ENCODE results near the gene DNAH12.
"Not testable (repeated sequence)": the region's sequence is repeated elsewhere in the genome, so short reads cannot be mapped to it uniquely, and the experiment has no call there.

Gene DNAH12

DNA sequence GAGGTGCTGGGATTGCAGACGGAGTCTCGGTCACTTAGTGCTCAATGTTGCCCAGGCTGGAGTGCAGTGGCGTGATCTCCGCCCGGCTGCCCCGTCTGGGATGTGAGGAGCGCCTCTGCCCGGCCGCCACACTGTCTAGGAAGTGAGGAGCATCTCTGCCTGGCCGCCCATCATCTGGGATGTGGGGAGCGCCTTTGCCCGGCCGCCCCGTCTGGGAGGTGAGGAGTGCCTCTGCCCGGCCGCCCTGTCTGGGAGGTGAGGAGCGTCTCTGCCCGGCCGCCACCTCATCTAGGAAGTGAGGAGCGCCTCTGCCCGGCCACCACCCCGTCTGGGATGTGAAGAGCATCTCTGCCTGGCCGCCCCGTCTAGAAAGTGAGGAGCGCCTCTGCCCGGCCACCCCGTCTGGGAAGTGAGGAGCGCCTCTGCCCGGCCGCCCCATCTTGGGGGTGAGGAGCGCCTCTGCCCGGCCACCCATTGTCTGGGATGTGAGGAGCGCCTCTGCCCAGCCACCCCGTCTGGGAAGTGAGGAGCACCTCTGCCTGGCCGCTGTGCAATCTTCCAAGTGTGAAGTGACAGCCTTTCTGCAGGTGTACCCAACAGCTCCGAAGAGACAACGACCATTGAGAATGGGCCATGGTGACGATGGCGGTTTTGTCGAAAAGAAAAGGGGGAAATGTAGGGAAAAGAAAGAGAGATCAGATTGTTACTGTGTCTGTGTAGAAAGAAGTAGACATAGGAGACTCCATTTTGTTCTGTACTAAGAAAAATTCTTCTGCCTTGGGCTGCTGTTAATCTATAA, 205.7 kb downstream of the DNAH12 start:
- FAIRE-seq; DNase-seq (ENCODE audit: insufficient read length, low spot score): not testable (repeated sequence)

DNA sequence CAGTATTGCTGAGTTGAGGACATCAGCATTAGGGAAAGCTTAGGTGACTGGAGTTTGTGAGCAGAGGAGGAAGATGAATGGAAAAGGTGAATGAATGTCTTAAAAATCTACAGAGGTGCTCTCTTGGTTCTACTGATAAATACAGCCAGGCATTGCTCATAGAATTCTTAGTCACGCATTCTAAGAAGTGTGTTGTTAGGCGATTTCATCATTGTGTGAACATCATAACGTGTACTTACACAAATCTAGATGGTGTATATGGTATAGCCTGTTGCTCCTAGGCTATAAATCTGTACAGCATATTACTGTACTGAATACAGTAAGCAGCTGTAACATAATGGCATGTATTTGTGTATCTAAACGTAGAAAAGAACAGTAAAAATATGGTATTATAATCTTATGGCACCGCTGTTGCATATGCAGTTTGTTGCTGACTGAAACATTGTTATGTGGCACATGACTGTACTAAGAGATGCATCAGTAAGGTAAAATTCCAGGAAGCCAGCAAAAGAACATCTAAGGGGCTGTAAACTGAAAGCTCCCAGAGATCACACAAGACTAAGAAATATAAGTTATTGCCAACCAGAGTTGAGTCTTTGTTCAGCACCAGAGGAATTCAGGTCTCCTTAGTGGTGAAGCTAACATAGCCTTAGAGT, 208.7 kb downstream of the DNAH12 start:
- FAIRE-seq (no peak), DNase-seq (ENCODE audit: insufficient read length, low spot score) (no peak)

DNA sequence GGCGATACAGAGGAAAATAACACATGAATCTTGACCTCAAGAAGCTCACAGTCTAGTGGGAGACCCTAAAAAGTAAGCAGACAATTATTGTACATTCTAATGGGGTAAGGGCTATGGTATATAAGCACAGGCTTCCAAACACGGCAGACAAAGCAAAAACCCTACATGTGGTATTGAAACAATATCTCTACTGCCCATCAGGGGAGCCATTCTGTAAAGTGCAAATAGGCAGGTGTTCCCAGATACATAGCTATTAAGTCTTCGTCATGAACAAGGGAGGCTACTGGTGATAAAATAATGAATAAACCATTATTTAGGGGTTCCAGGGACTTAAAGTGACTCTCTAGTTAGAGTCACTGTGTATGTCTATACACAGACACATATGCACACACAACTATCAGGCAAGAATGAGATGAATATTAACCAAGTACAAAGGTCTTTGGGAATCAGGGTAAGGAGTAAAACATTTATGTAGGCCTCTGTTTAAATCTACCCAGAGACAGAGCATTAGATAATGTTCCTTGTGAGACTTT, 213.0 kb downstream of the DNAH12 start:
- DNase-seq (ENCODE audit: insufficient read length, low spot score) (no peak), FAIRE-seq (no peak)

DNA sequence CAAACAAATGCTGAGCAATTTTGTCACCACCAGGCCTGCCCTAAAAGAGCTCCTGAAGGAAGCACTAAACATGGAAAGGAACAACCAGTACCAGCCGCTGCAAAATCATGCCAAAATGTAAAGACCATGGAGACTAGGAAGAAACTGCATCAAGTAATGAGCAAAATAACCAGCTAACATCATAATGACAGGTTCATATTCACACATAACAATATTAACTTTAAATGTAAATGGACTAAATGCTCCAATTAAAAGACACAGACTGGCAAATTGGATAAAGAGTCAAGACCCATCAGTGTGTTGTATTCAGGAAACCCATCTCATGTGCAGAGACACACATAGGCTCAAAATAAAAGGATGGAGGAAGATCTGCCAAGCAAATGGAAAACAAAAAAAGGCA, 217.6 kb downstream of the DNAH12 start:
- FAIRE-seq; DNase-seq (ENCODE audit: insufficient read length, low spot score): not testable (repeated sequence)

DNA sequence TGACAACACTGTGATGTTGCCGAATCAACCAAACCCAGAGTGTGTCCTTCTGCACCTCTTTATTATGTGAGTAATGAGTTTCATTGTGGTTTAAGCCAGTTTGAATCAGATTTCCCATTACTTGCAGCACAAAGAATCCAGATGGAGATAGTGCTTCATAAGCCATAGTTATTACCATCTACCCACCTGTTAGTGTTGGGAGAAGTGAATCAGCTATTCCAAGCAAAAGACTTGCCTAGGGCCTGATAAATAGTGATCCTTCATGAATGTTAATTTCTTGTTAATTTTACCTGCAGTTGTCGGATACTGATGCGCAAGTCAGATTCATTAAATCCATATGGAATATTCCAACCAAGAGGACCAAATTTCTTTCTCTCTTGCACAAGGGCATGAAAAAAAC, 229.9 kb downstream of the DNAH12 start:
- no peak for FAIRE-seq
- no peak for DNase-seq (ENCODE audit: insufficient read length, low spot score)

DNA sequence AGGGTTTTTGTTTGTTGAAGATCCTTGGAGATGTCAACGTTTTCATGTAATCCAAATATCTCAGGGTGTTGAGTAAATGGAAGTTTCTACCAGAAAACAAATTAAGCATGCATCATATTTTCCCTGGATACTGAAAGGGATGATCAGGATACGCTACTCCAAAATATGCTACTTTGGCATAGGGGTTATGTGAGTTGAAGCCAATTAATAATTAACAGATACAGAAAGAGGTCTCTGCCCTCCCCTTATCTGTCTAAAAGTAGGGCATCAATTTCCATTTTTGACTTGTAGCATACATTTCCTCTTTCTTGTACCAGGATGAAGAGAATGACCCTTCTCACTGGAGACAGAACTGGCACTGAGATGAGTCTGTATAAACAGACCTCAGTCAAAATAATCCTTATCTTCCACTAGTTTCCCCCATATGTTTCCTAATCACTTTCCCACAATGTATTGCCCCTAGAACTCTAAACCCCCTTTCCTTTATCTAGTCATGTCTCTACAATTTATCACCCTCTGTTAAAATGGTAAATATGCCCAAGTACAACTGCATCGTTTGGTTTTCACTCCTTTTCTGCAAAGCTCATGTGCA, 234.3 kb downstream of the DNAH12 start:
- FAIRE-seq (no peak), DNase-seq (ENCODE audit: insufficient read length, low spot score) (no peak)

DNA sequence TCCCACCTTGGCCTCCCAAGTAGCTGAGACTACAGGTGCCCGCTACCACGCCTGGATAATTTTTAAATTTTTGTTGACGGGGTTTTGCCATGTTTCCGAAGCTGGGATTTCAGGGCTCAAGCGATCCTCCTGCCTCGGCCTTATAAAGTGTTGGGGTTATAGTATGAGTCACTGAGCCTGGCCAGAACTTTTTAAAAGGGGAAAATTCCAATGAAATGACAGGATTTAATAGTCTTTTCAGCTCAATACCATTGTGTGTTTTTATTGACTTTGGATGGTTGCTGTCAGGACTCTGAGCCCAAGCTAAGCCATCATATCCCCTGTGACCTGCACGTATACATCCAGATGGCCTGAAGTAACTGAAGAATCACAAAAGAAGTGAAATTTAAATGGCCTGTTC, 240.6 kb downstream of the DNAH12 start:
- FAIRE-seq; DNase-seq (ENCODE audit: insufficient read length, low spot score): not testable (repeated sequence)

DNA sequence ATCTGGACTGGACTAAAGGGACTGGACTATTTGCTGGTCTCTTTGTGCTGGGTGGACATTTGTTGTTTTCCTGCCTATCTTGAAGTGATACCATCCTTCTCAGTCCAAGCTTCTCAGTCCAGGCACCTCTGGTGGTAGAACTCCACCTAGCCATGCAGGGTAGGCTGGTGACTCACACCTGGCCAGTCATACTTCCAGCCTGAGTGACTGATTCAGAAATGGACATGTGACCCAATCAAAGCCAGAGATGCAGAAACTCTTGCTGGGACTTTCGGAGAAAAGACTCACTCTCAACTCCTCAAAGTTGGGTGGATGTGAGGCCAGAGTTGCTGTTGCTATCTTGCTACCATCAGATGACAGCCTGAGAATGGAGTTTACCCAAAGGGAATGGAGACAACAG, 246.1 kb downstream of the DNAH12 start:
- FAIRE-seq (no peak), DNase-seq (ENCODE audit: insufficient read length, low spot score) (no peak)

DNA sequence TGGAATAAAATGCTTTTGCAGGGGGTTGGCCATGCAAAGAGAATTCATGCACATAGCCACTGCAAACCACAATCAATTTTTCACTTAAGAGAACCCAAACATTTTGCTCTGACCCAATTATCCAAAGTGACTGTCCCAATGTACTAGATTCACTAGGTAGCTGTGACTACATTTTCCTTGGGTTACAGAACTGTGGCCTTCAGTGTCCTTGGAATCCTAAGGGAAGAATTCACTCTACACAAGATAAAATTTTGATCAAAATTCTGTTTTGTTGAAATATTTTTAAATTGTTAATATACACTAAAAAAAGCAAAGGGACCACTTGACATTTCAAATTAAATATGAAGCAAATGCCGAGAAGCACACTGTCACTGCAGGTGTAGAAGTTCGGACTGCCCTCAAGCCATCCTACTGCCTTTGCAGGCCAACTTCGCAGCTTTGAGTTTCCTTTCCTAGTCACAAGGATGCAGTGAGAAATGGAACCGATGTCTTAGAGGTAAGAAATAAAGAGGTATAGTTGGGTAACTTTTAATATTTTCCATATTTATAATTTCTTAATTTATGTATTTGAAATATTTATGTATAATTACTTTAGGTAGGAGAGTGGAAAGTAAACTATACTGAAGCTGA, 251.1 kb downstream of the DNAH12 start:
- DNase-seq (ENCODE audit: insufficient read length, low spot score) (no peak), FAIRE-seq (no peak)

DNA sequence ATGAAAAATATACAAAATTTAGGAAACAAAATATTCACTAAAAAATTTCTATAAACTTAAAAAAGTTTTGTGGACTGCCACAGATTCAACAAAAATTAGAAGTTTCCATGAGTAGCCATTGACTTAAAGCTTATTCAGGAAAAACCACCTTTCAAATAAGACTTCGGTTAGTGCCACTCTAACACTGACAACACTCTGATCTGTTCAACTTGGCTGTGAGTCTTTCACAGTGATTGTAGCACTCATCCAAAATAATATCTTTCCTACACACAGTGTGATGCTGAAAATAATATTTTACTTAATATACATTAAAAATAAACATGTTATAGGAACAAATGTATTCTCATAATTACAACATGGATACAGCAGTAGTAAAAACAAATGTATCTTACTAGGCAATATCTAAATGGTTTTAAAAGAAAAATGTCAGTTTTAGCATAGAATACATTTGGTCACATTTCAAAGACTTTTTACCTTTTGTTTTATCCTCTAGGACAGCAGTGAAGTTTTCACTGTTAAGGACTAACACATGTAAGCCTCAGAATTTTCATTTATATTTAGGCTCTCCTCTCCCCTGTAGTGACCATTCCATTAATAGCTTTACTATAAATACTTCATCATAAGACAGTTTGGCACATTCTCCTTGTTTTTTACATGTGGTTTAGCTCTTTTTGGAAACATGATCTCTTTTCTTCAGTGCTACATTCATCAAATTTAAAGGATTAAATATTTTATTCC, 251.8 kb downstream of the DNAH12 start, which contains the start of gene ASB14:
Gene ASB14, minus strand, starts transcription at position 527 of the 738 bp plus-strand sequence. CDS start 652 bp downstream, outside the sequence.
- DNase-seq (ENCODE audit: insufficient read length, low spot score) (no peak), FAIRE-seq (no peak)

DNA sequence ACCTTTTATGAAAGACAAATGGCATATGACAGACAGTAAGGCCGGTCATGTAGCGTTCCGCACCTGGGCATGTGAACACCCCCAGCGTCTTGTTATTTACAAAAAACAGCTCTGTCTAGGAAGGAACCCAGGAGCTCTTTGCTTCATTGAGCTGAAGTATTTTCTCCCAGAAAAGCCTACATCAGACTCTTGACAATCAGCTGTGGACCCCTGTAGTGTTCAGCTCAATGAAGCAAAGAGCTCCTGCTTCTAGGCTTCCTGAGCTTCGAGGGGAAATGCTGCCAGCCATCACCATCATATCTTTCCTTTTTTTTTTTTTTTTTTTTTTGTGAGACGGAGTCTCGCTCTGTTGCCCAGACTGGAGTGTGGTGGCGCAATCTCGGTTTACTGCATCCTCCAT, 255.7 kb downstream of the DNAH12 start:
- no peak for DNase-seq (ENCODE audit: insufficient read length, low spot score)
- no peak for FAIRE-seq

DNA sequence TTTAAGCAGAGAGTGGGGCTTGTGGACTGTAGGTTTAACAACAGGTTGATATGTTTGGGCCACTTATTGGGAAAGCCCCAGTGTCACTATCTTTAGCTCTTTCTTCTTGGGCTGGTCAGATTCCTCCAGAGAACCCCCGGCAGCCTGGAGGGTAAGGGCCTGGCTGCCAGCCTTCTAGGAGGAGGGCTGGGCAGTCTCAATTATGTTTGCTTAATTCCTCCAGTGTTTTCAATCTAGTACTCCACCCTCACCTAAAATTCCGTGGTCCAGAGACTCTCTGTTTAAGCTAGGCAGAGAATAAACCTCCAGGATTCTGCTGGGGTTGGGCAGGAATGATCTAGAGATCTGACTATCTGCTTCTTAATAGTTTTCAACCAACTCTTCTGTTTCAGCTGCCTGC, 256.9 kb downstream of the DNAH12 start:
- FAIRE-seq, result no peak

DNA sequence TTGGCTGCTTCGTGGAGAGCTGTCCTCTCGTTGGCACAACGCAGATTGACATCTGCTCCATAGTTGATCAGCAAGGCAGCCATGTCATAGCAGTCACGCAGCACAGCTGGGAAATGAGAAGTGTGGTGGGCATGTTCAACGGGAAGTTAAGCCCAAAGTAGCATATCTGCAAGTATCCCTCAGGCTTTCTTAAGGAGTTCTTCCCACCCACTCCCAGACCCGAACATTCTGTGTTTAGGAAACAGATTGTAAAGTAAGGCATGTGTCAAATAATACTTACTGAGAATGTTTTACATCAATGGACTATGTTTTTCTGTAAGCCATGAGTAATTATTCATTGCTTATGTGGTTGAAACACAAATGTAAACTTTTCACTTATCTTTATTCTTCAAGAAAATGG, 260.8 kb downstream of the DNAH12 start:
- FAIRE-seq, result no peak
- no peak for DNase-seq (ENCODE audit: insufficient read length, low spot score)

More for the DNA sequence above, 256.9 kb downstream of the DNAH12 start:
- DNase-seq (ENCODE audit: insufficient read length, low spot score), result no peak

DNA sequence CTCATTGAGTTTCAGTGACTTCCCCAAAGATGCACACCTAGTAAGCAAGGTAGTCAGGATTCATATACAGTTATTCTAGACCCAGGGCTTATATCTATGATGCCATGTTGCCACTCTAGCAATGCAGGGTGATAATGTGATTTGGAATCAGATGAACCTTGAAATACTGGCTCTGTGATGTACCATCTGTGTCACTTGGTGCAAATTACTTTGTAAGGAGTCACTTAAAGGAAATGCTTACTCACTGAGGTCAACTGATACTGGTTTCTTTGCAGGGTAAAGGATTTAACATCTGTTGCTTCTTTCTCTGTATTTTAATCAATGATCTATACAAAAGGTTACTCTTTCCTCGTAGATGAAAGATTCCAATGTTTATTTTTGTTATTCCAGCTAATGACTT, 262.4 kb downstream of the DNAH12 start:
- DNase-seq (ENCODE audit: insufficient read length, low spot score) (no peak), FAIRE-seq (no peak)

DNA sequence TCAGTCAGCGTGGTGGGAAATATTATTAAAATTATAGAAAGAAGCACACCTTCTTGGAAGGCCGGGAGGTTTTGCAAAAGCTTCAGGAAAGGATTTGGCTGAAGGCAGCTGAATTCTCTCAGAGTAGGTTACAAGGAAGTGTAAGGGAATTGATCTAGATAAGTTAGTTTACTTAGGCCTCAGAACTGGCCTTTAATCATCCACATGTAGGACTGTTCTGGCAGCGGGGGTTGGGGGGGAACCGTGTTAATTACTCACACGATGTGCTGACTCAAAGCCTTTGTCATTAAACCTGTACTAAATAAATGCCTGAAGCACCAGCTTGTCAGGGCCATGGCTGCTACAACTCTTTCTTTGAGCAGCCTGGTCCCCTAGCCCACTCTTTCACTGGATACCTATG, 264.5 kb downstream of the DNAH12 start:
- FAIRE-seq (no peak), DNase-seq (ENCODE audit: insufficient read length, low spot score) (no peak)

DNA sequence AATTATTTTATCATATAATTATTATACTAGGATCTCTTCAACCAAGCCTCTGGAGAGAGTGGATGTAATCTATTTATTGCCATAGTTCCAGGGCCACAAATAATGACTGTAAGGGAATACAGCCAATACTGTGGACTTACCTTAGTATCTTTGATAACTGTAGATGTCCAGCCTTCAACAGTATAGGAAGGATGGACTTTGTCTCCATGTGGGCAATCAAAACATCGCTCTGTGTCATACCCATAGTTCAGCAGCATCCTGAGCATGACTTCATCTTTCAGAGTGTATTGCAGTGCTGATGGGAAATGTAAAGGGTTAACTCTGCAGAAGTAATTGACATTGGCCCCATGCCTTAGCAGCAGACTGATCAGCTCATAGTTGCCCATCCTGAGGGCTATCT, 265.9 kb downstream of the DNAH12 start:
- DNase-seq (ENCODE audit: insufficient read length, low spot score) (no peak), FAIRE-seq (no peak)

DNA sequence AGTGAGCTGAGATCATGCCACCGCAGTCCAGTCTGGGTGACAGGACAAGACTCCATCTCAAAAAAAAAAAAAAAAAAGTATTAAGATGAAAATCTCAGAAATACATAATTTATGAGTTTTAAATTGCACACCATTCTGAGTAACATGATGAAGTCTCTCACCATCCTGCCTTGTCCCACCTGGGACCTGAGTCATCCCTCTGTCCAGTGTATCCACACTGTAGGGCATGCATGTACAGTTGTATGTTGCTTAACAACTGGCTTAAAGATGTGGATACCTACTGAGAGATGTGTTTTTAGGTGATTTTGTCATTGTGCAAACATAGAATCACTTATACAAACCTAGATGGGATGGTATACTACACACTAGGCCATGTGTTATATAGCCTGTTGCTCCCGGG, 268.8 kb downstream of the DNAH12 start:
- DNase-seq (ENCODE audit: insufficient read length, low spot score), result no peak
- FAIRE-seq, result no peak

DNA sequence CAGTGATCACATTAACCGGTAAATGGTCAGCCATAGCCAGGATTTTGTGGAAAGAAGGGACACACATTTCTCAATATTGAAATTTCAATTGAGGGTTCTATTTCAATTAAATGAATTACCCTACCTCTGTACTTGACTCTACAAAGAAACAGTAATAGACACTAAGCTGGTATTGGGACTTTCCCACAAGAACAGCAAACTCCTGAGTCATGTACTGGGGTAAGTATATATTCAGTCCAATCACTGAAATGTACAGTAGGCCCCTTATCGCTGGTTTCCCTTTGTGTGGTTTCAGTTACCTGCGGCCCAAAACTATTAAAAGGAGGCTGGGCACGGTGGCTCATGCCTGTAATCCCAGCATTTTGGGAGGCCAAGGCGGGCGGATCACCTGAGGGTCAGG, 269.3 kb downstream of the DNAH12 start:
- FAIRE-seq (no peak), DNase-seq (ENCODE audit: insufficient read length, low spot score) (no peak)

DNA sequence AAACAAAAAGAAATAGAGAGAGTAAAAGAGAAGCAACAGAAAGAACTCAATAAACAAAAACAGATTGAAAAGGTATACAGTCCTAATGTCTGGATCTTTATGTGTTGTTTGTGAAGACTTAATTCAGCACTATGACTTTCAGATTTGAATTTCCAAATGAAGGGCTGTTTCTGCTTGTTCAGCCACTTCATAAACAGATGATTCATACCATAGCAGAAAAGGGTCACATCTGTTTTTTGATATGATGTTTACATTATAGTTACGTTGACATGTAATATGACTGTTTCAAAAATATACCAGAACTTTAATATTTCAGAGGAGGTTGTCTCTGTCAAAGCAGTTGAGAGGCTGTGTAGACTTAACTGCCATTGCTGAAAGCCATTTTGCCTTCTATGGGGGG, 275.7 kb downstream of the DNAH12 start:
- DNase-seq (ENCODE audit: insufficient read length, low spot score), result no peak
- no peak for FAIRE-seq

DNA sequence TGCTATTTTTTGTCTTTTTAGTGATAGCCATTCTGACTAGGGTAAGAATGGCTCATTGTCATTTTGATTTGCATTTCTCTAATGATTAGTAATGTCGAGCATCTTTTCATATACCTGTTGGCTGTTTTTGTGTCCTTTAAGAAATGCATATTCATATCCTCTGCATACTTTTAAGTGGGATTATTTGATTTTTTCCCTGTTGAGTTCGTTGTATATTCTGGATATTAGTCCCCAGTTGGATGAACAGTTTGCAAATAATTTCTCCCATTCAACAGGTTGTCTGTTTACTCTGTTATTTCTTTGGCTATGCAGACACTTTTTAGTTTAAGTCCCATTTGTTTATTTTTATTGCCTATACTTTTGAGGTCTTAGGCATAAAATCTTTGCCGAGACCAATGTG, 282.2 kb downstream of the DNAH12 start:
- DNase-seq (ENCODE audit: insufficient read length, low spot score) (no peak), FAIRE-seq (no peak)
